Astrocyte of the cerebellum (primary cell): ENCODE data around the gene TMTC1.

Experiments used
- DNase-seq: peaks from one replicate; pipeline ENCODE4 v3.0.0-alpha.2; 2011; ENCODE audit warnings: low read depth
- H3K4me3 ChIP-seq: 2 replicates; pipeline ENCODE4 v1.5.1; 2011; ENCODE audit warnings: mild to moderate bottlenecking, low read depth, low read length, moderate library complexity
- CTCF ChIP-seq: IDR thresholded peaks from 2 replicates; pipeline ENCODE4 v1.5.1; 2012; ENCODE audit warnings: low read length, low read depth, moderate library complexity, mild to moderate bottlenecking; ENCODE audit errors: missing control alignments
- in situ Hi-C: cut with HindIII; loops from 2 replicates; pipeline ENCODE4 v1.10.0; 2017; ENCODE audit warnings: low sequenced_read_pairs

The TMTC1 gene

GRCh38 chr12:29695026-29695425 is 88.7 kb downstream of the TMTC1 start:
- in situ Hi-C loops: no loop called here
- no peak for DNase-seq
- no peak overlapping the region for H3K4me3 ChIP-seq
- no peak for TF ChIP-seq CTCF

GRCh38 chr12:29694002-29694401 is 89.7 kb downstream of the TMTC1 start:
- in situ Hi-C loops: no loop called here
- no peak overlapping the region for H3K4me3 ChIP-seq
- no peak for DNase-seq

GRCh38 chr12:29692237-29692636 is 91.5 kb downstream of the TMTC1 start:
- in situ Hi-C loops: no loop called here
- no peak for DNase-seq
- no peak for TF ChIP-seq CTCF
- no peak overlapping the region for H3K4me3 ChIP-seq

More at GRCh38 chr12:29694002-29694401, 89.7 kb downstream of the TMTC1 start:
- no peak for TF ChIP-seq CTCF

GRCh38 chr12:29691161-29691854 is 92.4 kb downstream of the TMTC1 start:
- DNase-seq: no peak
- in situ Hi-C loops: no loop called here
- H3K4me3 ChIP-seq: no peak overlapping the region
- TF ChIP-seq CTCF: no peak

GRCh38 chr12:29690728-29691127 is 93.0 kb downstream of the TMTC1 start:
- DNase-seq: no peak
- H3K4me3 ChIP-seq: no peak overlapping the region
- TF ChIP-seq CTCF: no peak
- in situ Hi-C loops: no loop called here

- DNase-seq: no peak
- in situ Hi-C loops: no loop called here
- H3K4me3 ChIP-seq: no peak overlapping the region
- TF ChIP-seq CTCF: no peak
These were observed 94.8 kb downstream of the TMTC1 start for GRCh38 chr12:29688914-29689313.

GRCh38 chr12:29682088-29682487 is 101.7 kb downstream of the TMTC1 start:
- DNase-seq: no peak
- in situ Hi-C loops: no loop called here
- H3K4me3 ChIP-seq: no peak overlapping the region
- no peak for TF ChIP-seq CTCF
